HG02678 (cell line): ENCODE results near the gene ATP8B3.

Source experiments
- ATAC-seq: cut with Tn5 transposase; IDR thresholded peaks from one replicate; pipeline ENCODE4 v1.9.1; 2021; ENCODE audit warnings: mild to moderate bottlenecking, moderate library complexity; ENCODE audit not compliant: unreplicated experiment

Gene ATP8B3

DNA sequence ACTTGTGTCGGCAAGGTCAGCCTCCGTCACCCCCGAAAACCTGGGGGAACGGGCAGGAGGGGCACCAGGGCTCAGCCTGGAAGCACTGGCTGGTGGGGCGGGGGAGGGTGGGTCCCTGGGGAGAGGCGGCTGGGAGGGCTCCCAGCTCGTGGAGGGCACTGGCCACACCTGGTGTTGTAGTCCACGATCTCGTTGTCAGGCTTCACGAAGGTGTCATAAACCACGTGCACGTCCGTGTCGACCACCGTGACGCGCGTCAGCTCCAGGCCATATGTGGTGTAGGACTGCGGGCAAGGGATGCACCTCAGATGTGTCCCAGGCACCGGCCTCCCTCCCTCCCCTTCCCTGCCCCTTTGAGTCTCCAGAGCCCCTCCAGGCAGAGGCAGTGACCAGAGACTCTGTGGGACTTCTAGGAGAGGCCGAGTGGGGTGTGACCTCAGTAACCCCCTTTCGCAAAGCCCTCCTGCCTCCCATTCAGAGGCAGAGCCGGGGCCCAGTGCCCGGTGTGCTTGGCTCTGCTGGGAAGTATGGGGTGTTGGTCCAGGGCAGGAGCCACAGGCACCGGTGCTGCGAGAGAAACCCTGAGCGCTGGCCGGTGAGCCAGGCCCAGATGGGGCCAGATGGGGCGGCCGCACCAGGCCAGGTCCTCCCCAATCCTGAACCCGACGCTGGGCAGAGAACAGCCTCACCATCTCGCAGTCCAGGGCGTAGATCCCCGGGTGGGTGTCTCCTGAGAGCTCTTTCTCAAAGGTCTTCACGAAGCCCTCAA is 4.6 kb upstream of the ATP8B3 start:
- ATAC-seq: no peak

DNA sequence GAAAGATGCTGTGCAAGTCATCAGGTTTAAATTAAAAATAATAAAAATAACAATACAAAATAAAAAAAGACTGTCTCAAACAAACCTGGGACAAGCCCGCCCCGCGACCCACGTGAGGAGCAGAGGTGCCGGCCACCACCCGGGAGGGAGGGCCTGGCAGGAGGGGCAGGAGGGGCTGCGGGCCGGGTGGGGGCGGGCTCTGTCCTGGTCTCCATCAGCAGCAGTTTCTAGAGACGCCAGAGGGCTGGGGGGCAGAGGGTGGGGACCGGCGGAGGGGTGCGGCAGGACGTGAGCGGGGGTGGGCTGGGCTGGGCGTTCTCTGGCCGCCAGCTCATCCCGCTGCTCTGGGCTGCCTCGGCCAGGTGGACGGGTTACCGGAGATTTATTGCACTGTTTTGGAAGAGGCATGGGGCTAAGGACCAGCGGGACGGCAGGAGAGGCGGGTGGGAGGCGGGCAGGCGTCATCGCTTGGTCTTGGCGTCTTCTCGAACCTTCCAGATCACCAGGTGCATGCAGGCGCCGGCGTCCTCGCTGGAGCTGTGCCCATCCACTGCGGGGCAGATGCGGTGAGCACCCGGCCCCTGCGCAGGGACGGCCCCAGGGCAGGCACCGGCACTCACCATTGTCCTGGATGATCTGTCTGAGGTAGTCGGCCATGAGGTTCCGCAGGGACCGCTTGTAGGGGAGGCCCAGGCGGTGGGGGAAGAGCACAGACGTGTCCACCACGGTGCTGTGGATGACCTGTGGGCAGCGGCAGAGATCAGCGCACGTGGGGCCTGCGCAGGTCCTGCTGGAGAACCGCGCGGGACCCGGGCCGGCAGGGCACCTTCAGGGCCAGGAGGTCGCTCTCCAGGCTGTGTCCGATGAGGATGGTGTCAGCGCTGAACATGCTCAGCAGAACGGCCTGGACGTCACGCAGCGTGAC is 3.8 kb upstream of the ATP8B3 start:
- ATAC-seq: no peak

DNA sequence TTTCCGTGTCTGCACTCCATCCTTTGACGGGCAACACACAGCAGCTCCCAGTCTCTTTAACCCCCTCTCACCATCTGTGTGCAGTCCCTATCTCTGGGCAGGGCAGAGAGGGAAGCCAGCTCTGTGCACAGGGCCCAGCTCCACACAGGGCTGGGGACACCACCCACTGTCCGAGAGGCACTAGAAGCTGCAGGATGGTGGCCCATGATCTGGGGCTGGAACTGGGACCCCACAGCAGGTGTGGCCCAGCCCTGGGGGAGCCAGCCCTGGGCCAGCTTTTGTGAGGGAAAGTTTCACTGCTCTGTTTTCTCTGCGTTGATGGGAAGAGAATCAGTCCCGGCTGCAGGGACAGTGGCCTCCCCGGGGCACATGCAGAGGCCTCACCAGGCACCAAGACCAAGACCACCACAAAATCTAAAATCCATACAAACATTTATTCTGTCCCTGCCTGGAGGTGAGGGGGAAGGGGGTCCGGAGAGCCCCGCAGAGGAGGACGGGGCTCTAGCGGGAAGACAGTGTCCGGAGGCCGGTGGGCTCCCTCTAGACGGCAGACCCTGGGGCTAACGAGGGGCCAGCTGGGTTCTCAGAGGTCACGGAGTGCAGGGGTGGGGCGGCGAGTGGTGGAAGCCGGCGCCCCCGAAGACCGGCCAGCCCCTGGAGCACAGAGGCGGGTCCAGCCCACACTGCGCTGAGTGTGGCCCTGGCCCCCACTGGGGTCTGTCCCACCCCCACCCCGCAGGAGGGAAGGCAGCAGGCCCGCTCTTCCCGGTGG is 2.9 kb upstream of the ATP8B3 start:
- ATAC-seq: no peak

- no peak for ATAC-seq
Observed at GRCh38 chr19:1814391-1814790, 2.3 kb upstream of the ATP8B3 start.

DNA sequence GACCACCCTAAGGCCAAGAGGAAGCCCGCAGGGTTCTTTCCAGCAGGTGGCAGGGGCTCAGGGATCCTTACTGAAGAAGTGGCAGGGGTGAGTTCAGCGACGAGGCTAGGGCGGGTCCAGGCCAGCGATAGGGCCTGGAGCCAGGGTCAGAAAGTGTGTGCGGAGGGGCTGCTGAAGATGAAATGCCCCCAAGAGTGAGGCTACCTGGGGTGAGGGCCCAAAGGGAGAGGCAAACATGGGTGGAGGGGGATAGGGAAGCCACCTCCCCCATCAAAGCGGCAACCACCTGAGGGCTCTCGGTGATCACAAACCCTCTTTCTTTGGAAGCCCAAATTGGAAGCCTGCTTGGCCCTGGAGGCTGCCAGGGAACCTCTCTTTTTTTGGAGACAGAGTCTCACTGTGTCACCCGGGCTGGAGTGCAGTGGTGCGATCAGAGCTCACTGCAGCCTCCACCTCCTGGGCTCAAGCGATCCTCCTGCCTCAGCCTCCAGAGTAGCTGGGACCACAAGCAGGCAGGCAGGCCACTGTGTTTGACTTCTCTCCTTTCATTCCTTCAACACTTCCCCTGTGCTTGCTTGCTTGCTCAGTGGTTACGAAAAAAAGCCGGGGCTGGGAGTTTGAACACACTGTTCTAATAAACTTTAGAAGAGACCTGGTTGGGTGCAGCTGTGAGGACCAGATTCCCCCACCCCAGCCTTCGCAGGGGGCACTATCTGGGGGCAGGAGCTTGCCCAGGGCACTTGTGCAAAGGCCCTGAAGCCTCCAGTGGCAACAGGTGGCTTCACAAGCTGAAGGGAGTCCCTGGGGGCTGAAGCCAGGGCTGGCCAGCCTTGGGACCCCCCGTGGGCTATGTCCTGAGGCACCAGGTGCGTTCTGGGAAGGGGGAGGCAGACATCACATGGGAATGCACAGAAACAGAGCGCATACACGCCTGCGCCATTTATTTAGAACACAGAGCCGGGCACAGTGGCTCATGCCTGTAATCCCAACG is 1.4 kb upstream of the ATP8B3 start:
- no peak for ATAC-seq

DNA sequence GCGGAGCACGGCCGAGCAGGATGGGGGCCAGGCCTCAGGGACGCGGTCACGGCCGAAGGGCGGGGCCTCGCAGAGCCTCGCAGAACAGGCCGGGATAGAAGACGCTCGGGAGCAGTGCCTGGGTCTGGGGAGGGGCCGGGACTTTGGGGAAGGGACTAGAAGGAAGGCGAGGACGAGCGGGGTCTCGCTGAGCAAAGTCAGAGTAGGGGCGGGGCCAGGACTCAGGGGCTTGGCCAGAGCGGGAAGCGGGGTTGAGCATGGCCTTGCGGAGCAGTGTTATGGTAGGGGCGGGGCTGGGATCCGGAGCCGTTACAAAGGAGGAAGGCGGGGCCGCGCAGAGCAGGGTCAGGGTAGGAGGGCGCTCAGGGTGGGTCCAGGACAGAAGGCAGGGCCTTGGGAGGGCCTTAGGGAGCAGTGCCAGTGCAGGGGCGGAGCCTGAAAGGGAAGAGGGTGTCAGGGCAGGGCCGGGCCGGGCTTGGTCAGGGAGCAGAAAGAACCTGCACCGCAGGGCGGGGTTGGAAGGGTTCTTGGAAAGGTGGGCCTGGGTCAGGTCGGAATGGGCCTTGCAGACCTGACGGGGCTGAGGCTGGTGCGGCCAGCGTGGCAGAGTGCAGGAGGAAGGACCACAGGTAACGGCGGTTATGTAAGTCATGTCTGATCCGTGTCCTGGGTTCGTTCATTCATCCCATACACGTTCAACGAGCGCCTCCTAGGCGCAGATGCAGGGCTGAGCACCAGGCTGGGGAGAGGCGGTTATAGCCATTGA is 533 bp upstream of the ATP8B3 start:
- peak; percentile 80 for ATAC-seq

- ATAC-seq: no peak
Observed at GRCh38 chr19:1811472-1811894, 593 bp downstream of the ATP8B3 start.

GRCh38 chr19:1810439-1811160 is 1.5 kb downstream of the ATP8B3 start:
- no peak for ATAC-seq

- no peak for ATAC-seq
Observed at GRCh38 chr19:1809678-1810077, 2.4 kb downstream of the ATP8B3 start.

DNA sequence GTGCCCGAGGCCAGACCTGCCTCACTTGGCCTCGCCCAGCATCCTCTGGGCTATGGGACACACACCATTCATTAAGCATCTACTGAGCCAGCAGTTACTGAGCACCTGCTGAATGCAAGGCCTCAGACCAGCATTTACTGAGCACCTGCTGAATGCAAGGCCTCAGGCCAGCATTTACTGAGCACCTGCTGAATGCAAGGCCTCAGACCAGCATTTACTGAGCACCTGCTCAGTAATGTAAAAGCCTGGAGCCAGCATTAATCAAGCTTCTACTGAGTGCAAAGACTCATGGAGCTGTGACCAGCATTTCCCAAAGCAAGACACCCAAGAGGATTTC is 3.7 kb downstream of the ATP8B3 start:
- ATAC-seq: no peak

DNA sequence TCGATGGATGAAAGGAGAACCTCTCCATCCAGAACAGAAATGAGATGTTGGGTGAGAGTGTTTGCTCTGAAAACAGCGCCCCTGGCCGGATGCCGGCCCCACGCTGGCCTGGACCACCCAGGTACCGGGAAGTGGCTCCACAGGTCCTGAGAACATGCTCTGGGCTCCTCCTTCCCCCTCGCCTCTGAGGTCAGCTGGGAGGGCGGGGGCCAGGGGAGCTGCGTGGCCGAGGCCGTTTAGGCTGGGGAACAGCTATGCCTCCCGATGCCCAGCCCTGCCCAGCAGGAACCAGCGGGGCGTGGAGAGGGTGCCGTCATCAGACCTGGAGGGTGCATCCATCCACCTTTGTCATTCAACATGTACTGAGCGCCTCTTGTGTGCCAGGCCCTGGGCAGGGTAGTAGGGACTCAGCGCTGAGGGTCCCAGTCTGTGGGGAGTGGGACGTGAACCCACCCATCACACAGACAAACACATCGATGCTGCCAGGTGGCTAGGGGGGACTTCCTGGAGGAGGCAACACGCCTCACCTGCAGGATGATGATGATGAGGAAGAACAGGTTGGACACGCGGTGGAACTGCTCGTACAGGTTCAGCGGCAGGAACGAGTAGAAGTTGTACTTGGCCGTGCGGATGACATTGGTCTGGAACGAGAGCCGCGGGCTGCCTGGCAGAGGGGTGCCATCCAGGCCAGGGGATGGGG is 4.2 kb downstream of the ATP8B3 start:
- ATAC-seq: no peak

DNA sequence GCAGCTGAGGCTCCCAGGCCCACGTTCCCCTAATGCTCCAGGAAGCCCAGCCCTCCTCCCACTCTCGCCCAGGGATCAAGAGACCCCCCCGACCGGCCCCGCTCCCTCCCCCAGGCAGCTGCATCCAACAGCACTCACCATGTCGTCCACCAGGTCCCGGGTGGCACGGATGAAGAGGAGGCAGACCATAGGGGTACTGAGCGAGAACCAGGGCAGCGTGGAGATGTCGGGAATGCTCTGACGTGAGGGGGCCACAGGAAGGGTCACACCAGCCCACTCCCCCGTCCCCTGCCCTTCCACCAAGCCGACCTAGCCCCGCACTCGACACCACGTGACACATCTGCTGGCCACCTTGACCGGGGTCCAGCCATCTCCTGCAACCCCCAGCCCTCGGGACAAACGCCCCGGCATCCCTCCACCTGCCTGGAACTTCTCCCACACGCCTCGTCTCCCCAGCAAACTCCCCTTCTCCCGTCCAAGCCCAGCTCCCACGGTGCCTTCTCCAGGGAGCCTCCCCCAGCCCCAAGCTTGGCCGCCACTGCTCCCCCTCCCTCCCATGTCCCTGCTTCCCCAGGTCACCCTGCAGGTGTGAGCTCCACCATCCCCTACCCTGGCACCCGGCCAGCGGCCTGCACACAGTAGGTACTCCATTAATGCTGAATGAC is 4.9 kb downstream of the ATP8B3 start:
- ATAC-seq: no peak

DNA sequence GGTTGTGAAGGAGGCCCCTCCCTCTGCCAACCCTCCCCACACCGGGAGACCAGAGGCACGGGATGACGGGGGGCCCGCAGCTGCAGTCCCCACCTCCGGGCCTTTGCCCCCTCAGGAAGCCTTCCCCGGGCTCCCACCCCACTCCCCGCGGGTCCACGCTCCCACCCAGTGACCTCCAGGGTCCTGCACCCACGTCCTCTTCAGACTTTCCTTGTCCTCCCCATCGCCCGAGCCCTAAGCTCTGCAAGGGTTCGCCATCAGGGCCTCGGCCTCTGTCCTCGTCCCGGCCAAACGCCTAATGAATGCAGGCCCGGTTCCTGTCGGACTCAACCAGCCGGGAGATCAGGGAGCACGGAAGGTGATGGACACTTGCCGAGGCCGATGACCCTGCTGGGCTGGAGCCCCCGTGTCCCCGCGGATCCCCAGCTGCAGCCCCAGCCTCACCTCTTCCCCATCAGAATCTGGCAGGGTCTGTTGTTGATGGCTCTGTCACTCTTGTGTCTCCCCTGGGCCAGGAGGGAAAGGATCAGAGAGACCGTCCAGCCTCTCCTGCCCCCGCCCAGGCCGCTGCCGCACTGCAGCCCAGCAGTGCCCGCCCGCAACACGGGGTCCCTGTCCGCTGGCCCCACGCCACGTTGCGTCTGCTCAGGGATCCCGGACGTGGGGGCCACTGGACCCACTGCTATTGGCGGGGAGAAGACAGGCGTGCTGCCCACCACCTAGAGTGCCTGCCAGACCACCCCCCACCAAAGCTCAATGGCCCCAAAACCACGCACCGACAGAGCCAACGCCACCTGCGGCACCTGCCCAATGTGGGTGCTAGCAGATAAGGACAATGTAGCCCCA is 5.7 kb downstream of the ATP8B3 start:
- ATAC-seq: no peak

DNA sequence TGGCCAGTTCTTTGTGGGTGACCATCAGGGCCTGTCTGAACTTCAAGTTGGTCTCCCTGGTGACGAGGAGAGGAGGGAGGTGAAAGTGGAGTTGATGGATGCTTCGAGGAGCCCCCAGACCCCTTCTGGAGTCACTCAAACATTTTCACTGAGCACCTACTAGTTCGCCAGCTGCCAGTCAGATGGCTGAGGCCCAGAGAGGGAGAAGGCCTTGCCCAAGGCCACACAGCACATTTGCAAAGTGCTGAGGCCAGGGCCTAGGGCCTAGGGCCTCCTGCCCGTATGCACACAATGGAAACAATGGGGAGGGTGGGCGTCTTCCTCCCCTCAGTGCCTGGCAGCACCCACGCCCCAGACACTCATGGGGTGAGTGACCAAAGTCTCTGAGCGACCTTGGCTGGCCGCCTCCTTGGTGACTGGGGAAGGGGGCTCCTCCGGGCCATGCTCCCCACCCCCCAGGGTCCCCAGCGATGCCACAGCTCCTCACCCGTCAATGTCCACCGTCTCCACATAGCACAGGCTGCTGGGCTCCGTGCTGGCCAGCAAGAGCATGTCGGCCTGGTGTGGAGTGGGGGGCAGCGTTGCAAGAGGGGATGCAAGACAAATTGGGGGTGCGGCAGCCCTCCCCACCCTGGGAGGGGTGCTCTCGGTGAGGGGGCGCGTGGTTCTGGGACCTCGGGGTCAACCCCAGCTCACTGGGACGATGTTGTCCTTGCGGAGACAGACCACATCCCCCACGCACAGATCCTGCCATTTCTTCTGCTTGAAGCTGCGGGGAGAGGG is 6.5 kb downstream of the ATP8B3 start:
- ATAC-seq: no peak

DNA sequence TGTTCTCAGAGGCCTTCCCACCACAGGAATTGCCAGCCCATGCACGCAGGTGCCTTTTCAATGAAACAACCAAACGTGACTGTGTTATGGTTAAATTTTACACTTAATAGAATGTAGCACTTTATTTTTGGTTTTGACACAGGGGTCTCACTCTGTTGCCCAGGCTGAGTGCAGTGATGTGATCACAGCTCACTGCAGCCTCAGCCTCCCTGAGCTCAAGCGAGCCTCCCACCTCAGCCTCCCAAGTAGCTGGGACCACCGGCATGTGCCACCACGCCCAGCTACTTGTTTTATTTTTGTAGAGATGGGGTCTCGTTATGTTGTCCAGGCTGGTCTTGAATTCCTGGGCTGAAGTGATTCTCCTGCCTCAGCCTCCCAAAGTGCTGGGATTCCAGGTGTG is 7.2 kb downstream of the ATP8B3 start:
- no peak for ATAC-seq
